Mammary epithelial cell (primary cell): ENCODE results near the gene TRIM2.

Experiments
- CTCF ChIP-seq, 2 donors: IDR thresholded peaks in 1 of 2; conservative IDR thresholded peaks in 1 of 2; 2 replicates each; pipeline ENCODE4 v1.5.1; 2011 to 2012; ENCODE audit warnings: inconsistent platforms in 2 of 2, low read length in 2 of 2, mild to moderate bottlenecking in 2 of 2, control low read depth in 1 of 2, low read depth in 1 of 2; ENCODE audit not compliant: insufficient read depth in 1 of 2; ENCODE audit errors: extremely low read depth in 1 of 2
- EZH2 ChIP-seq: IDR thresholded peaks from 2 replicates; pipeline ENCODE4 v1.6.1; 2012; ENCODE audit warnings: low read length, inconsistent platforms, borderline replicate concordance

- TF ChIP-seq EZH2 (no peak), CTCF (conservative IDR thresholded peaks at IDR 0.05 in 1 of 2, IDR thresholded peaks at IDR 0.05 in 1 of 2; ENCODE audit: extremely low read depth in 1 of 2, insufficient read depth in 1 of 2, low read depth in 1 of 2, low read length in 2 of 2) (no peak)
Measured at GRCh38 chr4:153282023-153282422, 77.8 kb downstream of the TRIM2 start.
